NCI-H2029 treated with DMSO at 0.1 percent for 48 hours (cell line): ENCODE data around the gene PTH2R.
"Not testable (repeated sequence)": the region's sequence is repeated elsewhere in the genome, so short reads cannot be mapped to it uniquely, and the experiment has no call there.

Experiments used
- DNase-seq: peaks from one replicate; lab custom pipeline; 2025; lab: John Stamatoyannopoulos, UW

Gene PTH2R

GRCh38 chr2:208488686-208489564, 82.3 kb downstream of the PTH2R start:
- no peak for DNase-seq

- peak; percentile 73 for DNase-seq
Measured at GRCh38 chr2:208489687-208490086, 83.1 kb downstream of the PTH2R start.

GRCh38 chr2:208490492-208490891, 83.9 kb downstream of the PTH2R start:
- no peak for DNase-seq

GRCh38 chr2:208491641-208492040, 85.0 kb downstream of the PTH2R start:
- no peak for DNase-seq

- DNase-seq, result no peak
Measured at GRCh38 chr2:208492069-208492468, 85.5 kb downstream of the PTH2R start.

- DNase-seq, result no peak
Measured at GRCh38 chr2:208493186-208493585, 86.6 kb downstream of the PTH2R start.

GRCh38 chr2:208496129-208496528, 89.5 kb downstream of the PTH2R start:
- no peak for DNase-seq

GRCh38 chr2:208501206-208501605, 94.6 kb downstream of the PTH2R start:
- DNase-seq, result no peak

- DNase-seq, result no peak
Measured at GRCh38 chr2:208502288-208502687, 95.7 kb downstream of the PTH2R start.

GRCh38 chr2:208505365-208505764, 98.8 kb downstream of the PTH2R start:
- DNase-seq, result not testable (repeated sequence)

GRCh38 chr2:208509586-208509985, 103.0 kb downstream of the PTH2R start:
- DNase-seq, result no peak

GRCh38 chr2:208511016-208511415, 104.4 kb downstream of the PTH2R start:
- no peak for DNase-seq

GRCh38 chr2:208511573-208511972, 105.0 kb downstream of the PTH2R start:
- DNase-seq, result no peak

- no peak for DNase-seq
Measured at GRCh38 chr2:208515099-208515498, 108.5 kb downstream of the PTH2R start.

GRCh38 chr2:208523069-208523468, 116.5 kb downstream of the PTH2R start:
- DNase-seq, result not testable (repeated sequence)

- not testable (repeated sequence) for DNase-seq
Measured at GRCh38 chr2:208525165-208525564, 118.6 kb downstream of the PTH2R start.

- peak; percentile 49 for DNase-seq
Measured at GRCh38 chr2:208529796-208530195, 123.2 kb downstream of the PTH2R start.

- no peak for DNase-seq
Measured at GRCh38 chr2:208531361-208531760, 124.8 kb downstream of the PTH2R start.

GRCh38 chr2:208535578-208535977, 129.0 kb downstream of the PTH2R start:
- not testable (repeated sequence) for DNase-seq

GRCh38 chr2:208541461-208541988, 134.9 kb downstream of the PTH2R start:
- no peak for DNase-seq

GRCh38 chr2:208541989-208542464, 135.4 kb downstream of the PTH2R start:
- no peak for DNase-seq

GRCh38 chr2:208542465-208543041, 136.0 kb downstream of the PTH2R start:
- no peak for DNase-seq
